ENCODE data around the gene TMEM204.

The TMEM204 gene

GRCh38 chr16:1512774-1513173 lies 20.7 kb upstream of the TMEM204 start:
- no peak overlapping the region for H3K4me3 ChIP-seq (ENCODE audit: low read length)
- H3K9me3 ChIP-seq (ENCODE audit: control insufficient read depth, low read length), result no peaks in the 10 kb centered on the region
- H3K9ac ChIP-seq (ENCODE audit: low read length), result no peak overlapping the region
- no peaks in the 10 kb centered on the region for H3K36me3 ChIP-seq (ENCODE audit: control insufficient read depth, insufficient read depth, low read length)
- H3K27me3 ChIP-seq (ENCODE audit: control insufficient read depth, insufficient read depth, low read length), result no peaks in the 10 kb centered on the region
- no peaks in the 10 kb centered on the region for H3K4me1 ChIP-seq (ENCODE audit: control insufficient read depth, insufficient read depth, low read length)

GRCh38 chr16:1514507-1514906 lies 19.0 kb upstream of the TMEM204 start:
- Histone ChIP-seq H3K36me3 (ENCODE audit: control insufficient read depth, insufficient read depth, low read length) (no peaks in the 10 kb centered on the region), H3K4me3 (ENCODE audit: low read length) (no peak overlapping the region), H3K9me3 (ENCODE audit: control insufficient read depth, low read length) (no peaks in the 10 kb centered on the region), H3K9ac (ENCODE audit: low read length) (no peak overlapping the region), H3K27me3 (ENCODE audit: control insufficient read depth, insufficient read depth, low read length) (no peaks in the 10 kb centered on the region), H3K4me1 (ENCODE audit: control insufficient read depth, insufficient read depth, low read length) (no peaks in the 10 kb centered on the region)

DNA sequence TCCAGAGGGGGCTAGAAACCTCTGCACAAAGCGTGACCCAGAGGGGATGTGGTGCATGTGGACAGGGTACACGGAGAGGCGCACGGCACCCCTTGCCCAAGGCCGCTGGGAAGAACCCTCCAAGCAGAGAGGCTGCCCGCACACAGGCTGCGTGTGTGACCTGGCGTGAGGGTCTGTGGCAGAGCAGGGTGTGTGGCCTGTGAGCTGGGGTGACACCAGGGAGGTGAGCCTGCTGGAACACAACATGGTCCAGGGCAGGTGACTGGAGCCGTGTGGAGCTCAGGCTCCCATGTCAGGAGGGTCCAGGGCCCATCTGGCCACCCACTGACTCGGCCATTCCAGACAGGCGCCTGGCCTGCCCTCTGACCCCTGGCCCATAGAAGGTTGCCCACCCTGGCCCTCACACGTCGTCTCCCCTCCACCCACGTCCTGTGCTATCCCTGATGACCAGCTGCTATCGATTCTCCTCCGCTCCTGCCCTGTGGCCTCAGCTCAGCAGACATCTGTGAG lies 14.8 kb upstream of the TMEM204 start:
- Histone ChIP-seq H3K4me1 (ENCODE audit: control insufficient read depth, insufficient read depth, low read length) (no peaks in the 10 kb centered on the region), H3K4me3 (ENCODE audit: low read length) (no peak overlapping the region), H3K36me3 (ENCODE audit: control insufficient read depth, insufficient read depth, low read length) (no peaks in the 10 kb centered on the region), H3K9ac (ENCODE audit: low read length) (no peak overlapping the region), H3K9me3 (ENCODE audit: control insufficient read depth, low read length) (no peaks in the 10 kb centered on the region), H3K27me3 (ENCODE audit: control insufficient read depth, insufficient read depth, low read length) (no peaks in the 10 kb centered on the region)

GRCh38 chr16:1519831-1520230 lies 13.6 kb upstream of the TMEM204 start:
- H3K36me3 ChIP-seq (ENCODE audit: control insufficient read depth, insufficient read depth, low read length), result no peaks in the 10 kb centered on the region
- H3K27me3 ChIP-seq (ENCODE audit: control insufficient read depth, insufficient read depth, low read length), result no peaks in the 10 kb centered on the region
- no peak overlapping the region for H3K9ac ChIP-seq (ENCODE audit: low read length)
- H3K9me3 ChIP-seq (ENCODE audit: control insufficient read depth, low read length), result no peaks in the 10 kb centered on the region
- H3K4me3 ChIP-seq (ENCODE audit: low read length), result no peak overlapping the region
- H3K4me1 ChIP-seq (ENCODE audit: control insufficient read depth, insufficient read depth, low read length), result no peaks in the 10 kb centered on the region

DNA sequence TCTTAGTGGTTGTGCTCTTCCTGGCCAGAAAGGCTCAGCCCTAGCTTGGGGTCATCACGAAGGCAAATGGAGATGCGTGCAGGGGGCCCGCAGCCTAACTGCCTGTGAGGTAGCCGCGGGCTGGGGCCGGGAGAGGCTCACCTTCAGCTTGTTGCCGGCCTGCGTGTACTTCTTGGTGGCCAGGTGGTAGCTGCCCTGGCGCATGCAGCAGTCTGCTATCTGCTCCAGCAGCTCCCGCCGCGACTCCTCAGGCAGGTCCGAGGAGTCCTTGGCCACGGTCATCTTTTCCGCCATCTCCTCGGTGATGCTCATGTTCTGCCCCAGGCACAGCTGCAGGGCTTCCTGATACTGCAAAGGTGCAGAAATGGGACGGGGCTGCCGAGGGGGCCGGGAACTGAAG lies 13.0 kb upstream of the TMEM204 start:
- no peaks in the 10 kb centered on the region for H3K27me3 ChIP-seq (ENCODE audit: control insufficient read depth, insufficient read depth, low read length)
- H3K9me3 ChIP-seq (ENCODE audit: control insufficient read depth, low read length), result no peaks in the 10 kb centered on the region
- H3K4me1 ChIP-seq (ENCODE audit: control insufficient read depth, insufficient read depth, low read length), result no peaks in the 10 kb centered on the region
- no peak overlapping the region for H3K9ac ChIP-seq (ENCODE audit: low read length)
- H3K36me3 ChIP-seq (ENCODE audit: control insufficient read depth, insufficient read depth, low read length), result no peaks in the 10 kb centered on the region
- H3K4me3 ChIP-seq (ENCODE audit: low read length), result no peak overlapping the region

- Histone ChIP-seq H3K9ac (ENCODE audit: low read length) (no peak overlapping the region), H3K4me1 (ENCODE audit: control insufficient read depth, insufficient read depth, low read length) (no peaks in the 10 kb centered on the region), H3K27me3 (ENCODE audit: control insufficient read depth, insufficient read depth, low read length) (no peaks in the 10 kb centered on the region), H3K4me3 (ENCODE audit: low read length) (no peak overlapping the region), H3K36me3 (ENCODE audit: control insufficient read depth, insufficient read depth, low read length) (no peaks in the 10 kb centered on the region), H3K9me3 (ENCODE audit: control insufficient read depth, low read length) (no peaks in the 10 kb centered on the region)
Observed at GRCh38 chr16:1523581-1524245, 9.8 kb upstream of the TMEM204 start.

- H3K27me3 ChIP-seq (ENCODE audit: control insufficient read depth, insufficient read depth, low read length), result no peaks in the 10 kb centered on the region
- no peaks in the 10 kb centered on the region for H3K36me3 ChIP-seq (ENCODE audit: control insufficient read depth, insufficient read depth, low read length)
- no peak overlapping the region for H3K4me3 ChIP-seq (ENCODE audit: low read length)
- H3K4me1 ChIP-seq (ENCODE audit: control insufficient read depth, insufficient read depth, low read length), result no peaks in the 10 kb centered on the region
- no peaks in the 10 kb centered on the region for H3K9me3 ChIP-seq (ENCODE audit: control insufficient read depth, low read length)
- H3K9ac ChIP-seq (ENCODE audit: low read length), result no peak overlapping the region
Observed at GRCh38 chr16:1524366-1524765, 9.1 kb upstream of the TMEM204 start.

GRCh38 chr16:1525871-1526607 lies 7.4 kb upstream of the TMEM204 start:
- Histone ChIP-seq H3K9me3 (ENCODE audit: control insufficient read depth, low read length) (no peaks in the 10 kb centered on the region), H3K4me3 (ENCODE audit: low read length) (no peak overlapping the region), H3K4me1 (ENCODE audit: control insufficient read depth, insufficient read depth, low read length) (no peaks in the 10 kb centered on the region), H3K9ac (ENCODE audit: low read length) (no peak overlapping the region), H3K36me3 (ENCODE audit: control insufficient read depth, insufficient read depth, low read length) (no peaks in the 10 kb centered on the region), H3K27me3 (ENCODE audit: control insufficient read depth, insufficient read depth, low read length) (no peaks in the 10 kb centered on the region)

DNA sequence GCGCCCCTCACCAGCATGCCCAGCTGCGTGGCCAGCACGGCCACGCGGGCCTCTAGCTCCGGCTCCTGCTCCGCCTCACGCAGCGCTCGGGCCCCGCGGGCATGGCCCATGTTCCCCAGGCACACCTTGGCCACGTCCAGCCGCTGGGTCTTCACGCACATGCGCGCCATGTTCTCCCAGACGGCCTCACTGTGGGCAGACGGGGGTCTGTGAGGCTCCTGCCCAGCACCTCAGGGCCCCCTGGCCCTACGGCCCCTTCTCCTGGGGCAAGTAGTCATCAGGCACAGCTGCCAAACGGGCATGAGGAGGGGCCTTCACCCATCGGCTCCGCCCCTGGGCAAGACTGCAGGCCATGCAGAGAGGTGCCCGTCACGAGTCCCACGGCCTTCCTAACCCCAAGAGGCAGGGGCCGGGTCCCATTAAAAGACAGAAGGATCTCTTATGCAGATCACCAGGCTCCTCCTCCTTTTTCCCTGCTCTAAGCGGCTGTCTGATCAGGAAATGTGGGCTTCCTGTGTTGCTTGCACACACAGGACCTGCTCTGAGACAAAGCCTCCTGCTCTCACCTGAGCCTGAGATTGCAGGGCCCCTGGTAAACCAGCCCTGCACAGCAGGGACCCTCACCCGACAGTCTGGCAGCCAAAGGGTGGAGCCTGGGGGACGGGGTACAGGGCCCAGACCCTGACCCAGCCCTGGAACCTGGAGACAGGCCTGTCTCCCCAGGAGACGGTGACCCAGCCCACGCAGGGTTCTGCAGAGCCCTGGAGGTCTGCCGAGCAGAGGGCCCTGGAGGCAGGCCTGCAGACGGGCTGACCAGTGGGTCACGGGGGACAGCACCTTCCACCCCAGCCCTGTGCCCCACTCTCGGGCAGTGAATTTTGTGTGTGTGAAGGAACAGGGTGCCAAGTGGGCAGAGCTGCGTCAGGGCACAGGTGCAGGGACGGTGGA lies 6.6 kb upstream of the TMEM204 start:
- Histone ChIP-seq H3K9me3 (ENCODE audit: control insufficient read depth, low read length) (no peaks in the 10 kb centered on the region), H3K27me3 (ENCODE audit: control insufficient read depth, insufficient read depth, low read length) (no peaks in the 10 kb centered on the region), H3K4me3 (ENCODE audit: low read length) (no peak overlapping the region), H3K4me1 (ENCODE audit: control insufficient read depth, insufficient read depth, low read length) (no peaks in the 10 kb centered on the region), H3K36me3 (ENCODE audit: control insufficient read depth, insufficient read depth, low read length) (no peaks in the 10 kb centered on the region), H3K9ac (ENCODE audit: low read length) (no peak overlapping the region)

DNA sequence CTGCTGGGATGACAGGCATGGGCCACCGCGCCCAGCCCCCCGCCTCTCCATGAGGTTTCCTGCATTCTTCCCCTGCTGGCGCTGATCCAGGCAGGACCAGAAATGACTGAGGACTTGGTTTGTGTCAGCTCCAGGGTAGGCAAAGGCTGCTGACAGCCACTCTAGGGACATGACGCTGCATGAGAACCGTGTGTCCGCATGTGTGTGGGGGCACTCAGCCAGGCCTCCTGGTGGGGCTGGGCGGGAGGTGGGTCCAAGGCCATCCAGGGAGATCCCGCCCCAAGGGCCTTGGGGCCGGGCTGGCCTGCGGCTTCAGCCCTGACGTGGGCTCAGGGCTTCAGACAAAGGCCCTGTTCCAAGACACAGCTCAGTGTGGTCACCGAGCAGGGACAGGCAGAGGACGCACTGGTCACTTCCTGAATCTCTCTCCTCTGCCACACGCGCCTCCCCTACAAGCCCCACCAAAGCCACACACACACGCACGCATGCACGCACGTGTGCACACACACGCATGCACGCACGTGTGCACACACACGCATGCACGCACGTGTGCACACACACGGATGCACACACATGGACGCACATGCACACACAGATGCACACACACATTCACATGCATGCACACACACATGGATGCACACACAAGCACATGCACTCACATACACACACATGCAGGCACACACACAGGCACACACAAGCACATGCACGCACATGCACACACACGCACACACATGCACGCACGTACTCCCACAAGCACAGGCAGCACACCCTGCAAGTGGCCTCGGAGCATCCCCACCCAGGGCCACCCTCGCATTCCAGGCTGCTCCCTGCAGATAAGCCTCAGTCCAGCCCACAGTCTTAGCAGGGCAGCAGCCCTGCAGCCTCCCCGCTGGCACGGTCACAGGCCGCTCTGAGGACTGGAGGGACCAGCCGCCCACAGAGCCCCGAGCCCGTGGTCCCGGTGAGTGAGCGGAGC lies 5.3 kb upstream of the TMEM204 start:
- Histone ChIP-seq H3K27me3 (ENCODE audit: control insufficient read depth, insufficient read depth, low read length) (no peaks in the 10 kb centered on the region), H3K4me3 (ENCODE audit: low read length) (no peak overlapping the region), H3K4me1 (ENCODE audit: control insufficient read depth, insufficient read depth, low read length) (peaks cover 12% of the 10 kb centered on the region), H3K9me3 (ENCODE audit: control insufficient read depth, low read length) (no peaks in the 10 kb centered on the region), H3K36me3 (ENCODE audit: control insufficient read depth, insufficient read depth, low read length) (no peaks in the 10 kb centered on the region), H3K9ac (ENCODE audit: low read length) (no peak overlapping the region)

GRCh38 chr16:1528921-1529537 lies 4.4 kb upstream of the TMEM204 start:
- no peaks in the 10 kb centered on the region for H3K9me3 ChIP-seq (ENCODE audit: control insufficient read depth, low read length)
- H3K4me3 ChIP-seq (ENCODE audit: low read length), result no peak overlapping the region
- peaks cover 14% of the 10 kb centered on the region for H3K4me1 ChIP-seq (ENCODE audit: control insufficient read depth, insufficient read depth, low read length)
- no peaks in the 10 kb centered on the region for H3K27me3 ChIP-seq (ENCODE audit: control insufficient read depth, insufficient read depth, low read length)
- H3K36me3 ChIP-seq (ENCODE audit: control insufficient read depth, insufficient read depth, low read length), result no peaks in the 10 kb centered on the region
- no peak overlapping the region for H3K9ac ChIP-seq (ENCODE audit: low read length)
